OCI-M2 (cell line): ENCODE measurements around the gene RFFL.
"Not testable (repeated sequence)": the region's sequence is repeated elsewhere in the genome, so short reads cannot be mapped to it uniquely, and the experiment has no call there.

Source experiments
- DNase-seq: peaks from one replicate; lab custom pipeline; 2025; ENCODE audit not compliant: unreplicated experiment; lab: John Stamatoyannopoulos, UW

Gene RFFL

DNA sequence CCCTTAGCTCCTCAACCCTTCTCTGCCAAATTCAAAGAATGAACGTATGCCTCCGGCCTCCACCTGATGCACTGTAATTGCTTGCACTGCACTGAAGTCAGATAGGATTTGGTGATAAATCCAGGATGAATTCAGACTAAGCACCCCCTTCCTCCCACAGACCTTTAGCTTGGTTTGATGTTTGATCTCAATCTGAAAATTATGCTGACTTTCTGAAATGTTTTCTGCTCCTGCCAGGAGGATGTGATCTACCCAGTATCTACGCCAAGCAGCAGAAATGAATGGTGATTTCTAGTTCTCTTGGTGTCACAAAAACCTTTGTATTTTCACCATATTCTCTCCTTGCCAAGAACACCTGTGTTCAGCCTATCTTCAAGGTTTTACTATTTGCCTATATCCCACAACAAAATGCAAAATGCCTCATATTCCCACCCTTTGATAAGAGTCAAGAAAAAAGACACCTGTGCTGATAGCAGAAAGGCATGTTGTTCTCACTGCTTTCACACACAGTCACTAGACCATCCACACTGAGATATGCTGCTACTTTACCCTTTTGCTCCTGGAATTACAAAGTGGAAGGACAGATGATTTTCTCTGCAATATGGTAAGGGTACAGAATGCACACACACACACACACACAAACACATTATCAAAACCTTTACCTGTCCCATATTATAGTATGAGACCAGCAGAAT lies 14.7 kb downstream of the RFFL start:
- no peak for DNase-seq

DNA sequence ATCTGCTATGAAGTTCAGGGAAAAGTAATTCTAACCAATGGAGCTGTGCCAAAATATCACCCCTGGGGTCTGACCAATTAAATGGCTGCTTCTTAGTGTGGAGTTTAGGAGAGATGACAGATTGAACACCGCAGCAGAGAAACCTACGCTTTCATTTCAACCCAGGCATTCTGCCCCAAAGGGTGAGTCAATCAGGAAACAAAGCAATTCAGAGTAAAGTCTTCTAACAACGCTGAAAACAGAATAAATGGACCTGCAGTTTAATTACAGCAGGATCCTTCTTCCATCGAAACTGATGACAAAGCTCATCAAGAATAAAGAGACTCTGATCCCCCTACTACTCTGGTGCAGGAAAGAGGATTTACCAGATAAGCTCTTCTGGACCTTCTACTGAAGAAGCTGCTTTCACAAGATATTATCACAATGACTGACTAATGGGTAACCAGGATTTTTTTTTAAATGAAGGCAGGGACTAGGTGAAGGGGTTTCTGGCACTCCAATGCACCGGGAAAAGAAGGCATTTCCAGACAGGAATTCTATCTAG lies 16.7 kb downstream of the RFFL start:
- no peak for DNase-seq

DNA sequence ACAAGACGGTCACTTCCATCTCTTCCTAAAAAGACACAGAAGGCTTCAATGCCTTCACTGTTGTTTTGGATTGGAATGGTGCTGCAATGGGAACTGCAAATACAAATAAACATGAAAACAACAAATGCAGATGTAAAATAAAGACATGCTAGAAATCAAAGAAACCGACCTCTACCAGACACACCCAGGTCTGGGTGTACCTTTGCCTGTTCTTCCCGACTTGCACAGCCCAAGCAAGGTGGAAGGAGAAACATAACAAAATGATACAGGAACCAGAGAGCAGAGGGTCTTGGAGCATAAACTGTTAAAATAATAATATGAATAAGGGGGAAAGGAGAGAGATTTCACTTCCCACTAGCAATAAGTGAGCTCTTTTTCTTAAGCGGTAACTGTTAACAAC lies 17.3 kb downstream of the RFFL start:
- no peak for DNase-seq

DNA sequence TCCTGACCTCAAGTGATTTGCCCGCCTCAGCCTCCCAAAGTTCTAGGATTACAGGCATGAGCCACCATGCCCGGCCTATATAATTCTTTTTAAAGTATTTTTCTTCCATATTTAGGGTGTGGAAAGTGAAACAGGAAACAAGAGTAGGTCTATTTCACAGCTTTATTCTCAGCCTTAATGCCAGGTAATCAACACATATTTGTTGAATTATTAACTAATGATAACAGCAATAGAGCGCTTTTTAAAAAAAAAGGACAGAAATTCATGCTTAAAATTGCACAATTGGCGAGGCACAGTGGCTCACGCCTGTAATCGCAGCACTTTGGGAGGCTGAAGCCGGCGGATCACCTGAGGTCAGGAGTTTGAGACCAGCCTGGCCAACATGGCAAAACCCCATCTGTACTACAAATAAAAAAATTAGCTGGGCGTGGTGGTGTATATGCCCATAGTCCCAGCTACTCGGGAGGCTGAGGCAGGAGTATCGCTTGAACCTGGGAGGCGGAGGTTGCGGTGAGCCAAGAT lies 18.0 kb downstream of the RFFL start:
- DNase-seq: not testable (repeated sequence)

DNA sequence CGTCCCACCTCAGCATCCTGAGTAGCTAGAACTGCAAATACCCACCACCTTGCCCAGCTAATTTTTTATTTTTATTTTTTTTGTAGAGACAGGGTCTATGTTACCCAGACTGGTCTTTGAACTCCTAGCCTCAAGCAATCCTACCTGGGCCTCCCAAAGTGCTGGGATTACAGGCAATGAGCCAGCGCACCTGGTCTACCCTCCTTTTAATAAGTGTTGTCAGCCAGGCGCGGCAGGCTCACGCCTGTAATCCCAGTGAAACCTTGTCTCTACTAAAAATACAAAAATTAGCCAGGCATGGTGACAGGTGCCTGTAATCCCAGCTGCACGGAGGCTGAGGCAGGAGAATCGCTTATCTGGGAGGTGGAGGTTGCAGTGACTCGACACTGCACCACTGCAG lies 19.3 kb downstream of the RFFL start:
- no peak for DNase-seq

DNA sequence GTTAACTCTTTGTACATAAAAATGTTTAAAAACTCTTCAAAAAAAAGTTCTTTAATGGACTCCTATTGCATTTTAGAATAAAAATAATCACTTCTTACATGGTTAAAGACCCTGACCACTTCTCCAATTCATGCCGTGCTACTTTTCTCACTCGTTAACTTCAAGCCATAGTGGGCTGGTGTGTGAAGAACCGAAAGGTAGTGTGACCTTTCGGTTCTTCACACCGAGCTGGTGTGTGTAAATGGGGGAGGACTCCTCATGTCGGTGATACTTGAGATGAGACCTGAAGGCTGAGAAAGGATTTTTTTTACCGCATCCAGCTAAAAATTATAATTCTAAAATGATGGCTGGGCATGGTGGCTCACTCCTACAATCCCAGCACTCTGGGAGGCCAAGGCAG lies 22.1 kb downstream of the RFFL start:
- no peak for DNase-seq

DNA sequence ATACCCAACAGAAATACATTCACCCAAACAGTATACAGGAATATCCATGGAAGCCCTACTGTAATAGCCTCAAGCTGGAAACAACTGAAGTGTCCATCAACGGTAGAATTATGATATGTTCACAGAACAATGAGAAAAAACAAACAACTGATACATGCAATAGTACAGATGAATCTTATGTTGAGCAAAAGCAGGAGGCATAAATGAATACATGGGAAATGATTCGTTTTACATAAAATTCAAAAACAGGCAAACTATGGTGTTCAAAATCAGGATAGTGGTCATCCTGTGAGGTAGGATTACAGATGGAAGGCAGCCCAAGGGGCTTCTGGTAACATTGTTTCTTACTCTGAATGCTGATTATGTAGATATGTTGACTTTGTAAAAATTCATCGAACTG lies 25.1 kb downstream of the RFFL start:
- no peak for DNase-seq

DNA sequence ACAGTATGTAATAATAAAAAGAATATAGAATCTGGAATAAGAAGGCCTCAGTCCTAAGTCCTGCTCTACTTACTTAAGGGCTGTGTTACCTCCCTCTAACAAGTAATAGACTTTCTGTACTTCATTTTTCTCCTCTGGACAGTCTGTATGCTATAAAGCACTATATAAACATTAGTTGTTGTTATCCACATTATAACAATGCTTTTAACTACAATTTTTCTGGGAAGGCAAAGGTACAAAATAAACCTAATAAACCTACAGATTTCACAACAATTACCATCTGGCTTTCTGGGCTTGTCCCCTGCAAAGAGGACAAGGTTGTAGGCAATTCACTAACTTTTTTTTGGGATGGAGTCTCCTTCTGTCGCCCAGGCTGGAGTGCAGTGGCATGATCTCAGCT lies 32.7 kb downstream of the RFFL start:
- DNase-seq: no peak

DNA sequence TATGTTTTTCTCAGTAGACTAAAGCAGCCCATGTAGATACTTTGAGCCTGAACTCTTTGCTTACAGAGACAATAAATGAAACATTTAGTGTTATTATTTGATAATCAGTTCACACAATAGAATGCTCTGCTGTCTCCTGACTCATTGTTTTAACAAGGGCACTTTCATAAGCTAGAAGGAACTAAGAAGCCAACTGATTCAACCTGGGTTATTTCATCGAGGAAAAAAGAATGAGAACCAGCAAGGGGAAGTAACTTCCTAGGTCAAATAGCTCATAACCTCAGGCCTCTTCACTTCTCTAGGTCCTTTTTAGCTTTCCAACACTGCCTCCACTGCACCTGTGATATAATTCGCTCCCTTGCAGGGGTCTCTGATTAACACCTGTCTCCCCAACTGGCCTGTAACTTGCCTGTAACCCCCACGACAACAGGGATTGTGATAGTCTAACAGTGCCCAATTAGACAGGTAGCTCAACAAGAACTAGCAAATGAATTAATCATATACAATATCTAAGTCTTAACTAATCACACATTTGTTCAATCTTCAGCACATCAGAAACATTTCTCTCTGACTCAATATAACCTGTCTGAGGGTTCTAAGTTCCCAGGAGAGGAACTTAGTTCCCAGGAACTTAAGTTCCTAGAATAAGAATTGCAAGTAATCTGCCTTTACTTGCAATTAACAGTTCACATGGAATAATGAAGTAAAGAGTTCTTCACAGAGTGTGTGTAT lies 34.8 kb downstream of the RFFL start:
- no peak for DNase-seq

DNA sequence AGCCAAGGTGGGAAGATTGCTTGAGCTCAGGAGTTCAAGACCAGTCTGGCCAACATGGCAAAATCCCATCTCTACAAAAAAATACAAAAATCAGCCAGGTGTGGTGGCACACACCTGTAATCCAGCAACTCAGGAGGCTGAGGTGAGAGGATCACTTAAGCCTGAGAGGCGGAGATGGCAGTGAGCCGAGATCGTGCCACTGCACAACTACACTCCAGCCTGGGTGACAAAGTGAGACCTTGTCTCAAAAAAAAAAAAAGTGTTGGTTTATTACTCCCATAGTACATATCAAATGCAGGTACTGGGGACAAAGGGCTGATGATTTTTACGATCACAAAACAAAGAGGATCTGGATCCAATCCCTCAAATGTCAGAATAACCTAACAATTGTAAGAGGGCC lies 35.4 kb downstream of the RFFL start:
- not testable (repeated sequence) for DNase-seq

DNA sequence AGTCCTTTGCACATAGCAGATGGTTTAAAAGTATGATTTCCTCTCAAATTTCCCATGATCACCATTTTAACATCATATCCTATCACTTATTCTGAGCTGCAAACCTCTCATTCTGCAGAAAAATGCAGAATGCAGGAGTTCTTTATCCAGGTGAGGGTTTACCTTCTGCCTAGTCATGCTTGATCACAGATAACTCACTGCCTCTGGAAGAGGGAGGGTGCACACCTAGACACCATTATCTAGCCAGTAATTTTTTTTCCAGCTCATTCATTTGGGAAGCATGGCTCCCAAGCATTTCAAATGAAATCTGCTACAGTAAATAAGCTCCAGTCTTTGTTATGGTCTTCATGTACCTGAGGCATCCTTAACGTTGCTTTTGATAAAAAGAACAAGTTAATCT lies 38.0 kb downstream of the RFFL start:
- DNase-seq: no peak

DNA sequence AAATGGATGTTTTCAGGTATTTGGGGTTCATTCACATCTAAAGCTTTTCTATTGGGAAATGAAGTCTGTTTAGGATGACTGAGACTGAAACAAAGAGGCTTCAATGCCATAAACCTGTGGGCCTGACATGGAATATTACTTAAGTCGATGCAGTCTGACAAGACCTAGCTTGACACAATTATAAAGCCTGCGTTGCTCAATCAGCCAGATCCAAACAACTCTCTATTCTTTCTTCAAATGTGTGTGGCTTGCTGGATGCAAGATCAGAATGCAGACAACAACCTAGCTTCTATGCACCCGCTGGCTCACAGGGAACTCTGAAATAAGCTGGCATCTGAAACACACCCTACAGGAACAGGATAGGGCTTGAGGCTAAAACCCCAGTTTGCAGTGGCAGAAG lies 40.0 kb downstream of the RFFL start:
- DNase-seq: no peak

DNA sequence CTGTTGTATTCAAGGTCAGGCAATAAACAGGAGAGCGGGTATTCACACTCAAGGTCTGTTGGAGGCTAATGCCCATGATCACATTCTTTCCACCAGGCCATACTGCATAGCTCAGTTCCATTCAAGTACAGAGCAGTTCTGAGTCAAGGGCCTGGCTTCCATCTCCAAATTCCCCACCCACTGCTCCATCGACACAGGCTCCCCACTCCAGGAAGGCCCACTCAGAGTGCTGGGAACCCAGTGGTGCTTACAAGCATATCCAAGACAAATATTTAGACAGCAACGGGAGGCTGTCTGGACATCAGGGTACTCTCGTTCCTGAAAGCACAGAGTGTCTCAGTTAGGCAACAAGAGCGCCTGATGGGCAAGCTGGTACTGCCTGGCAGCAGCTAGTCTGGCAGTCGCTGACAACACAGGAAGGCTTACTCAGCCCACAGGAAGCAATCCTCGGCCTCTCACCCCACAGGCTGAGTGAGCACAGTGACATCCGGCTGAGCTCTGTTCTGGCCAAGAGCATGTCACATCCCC lies 40.9 kb downstream of the RFFL start:
- DNase-seq: no peak

DNA sequence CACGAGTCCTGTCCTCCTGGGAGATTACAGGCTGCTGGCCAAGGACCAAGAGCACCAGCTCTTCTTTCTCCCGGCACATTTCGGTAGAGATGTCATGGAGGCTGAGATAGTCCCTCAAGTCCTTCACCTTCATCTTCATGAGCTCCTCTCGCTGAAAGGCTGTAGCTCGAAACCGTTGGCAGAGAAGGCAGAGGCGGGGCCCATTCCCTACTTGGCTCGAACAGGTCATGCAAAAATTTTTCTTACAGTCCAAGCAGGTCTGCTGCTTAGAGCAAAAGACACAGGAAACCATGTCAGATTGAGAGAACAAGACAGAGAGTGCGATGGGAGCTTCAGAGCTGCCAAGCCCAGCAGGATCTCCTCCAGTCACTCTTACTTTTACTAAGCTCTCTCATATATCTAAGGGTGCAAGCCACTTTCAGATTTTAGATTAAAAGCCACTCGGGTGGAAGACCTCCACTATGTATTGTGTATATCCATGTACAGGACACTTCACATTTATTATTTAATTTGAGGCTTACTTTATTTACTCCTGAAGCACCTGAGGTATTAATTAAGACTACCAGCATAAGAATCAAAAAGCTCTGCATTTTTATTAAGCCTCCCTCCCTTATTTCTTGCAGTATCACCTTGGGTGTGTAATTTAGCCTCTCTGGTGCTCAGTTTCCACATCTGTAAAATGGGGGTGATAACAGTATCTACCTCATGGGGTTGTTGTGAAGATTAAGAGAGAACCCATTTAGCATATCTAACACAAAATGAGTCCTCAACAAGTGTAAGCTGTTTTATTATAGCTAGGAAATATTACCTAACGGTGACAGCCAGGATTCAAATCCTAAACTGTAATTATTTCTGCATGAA lies 41.8 kb downstream of the RFFL start:
- no peak for DNase-seq

DNA sequence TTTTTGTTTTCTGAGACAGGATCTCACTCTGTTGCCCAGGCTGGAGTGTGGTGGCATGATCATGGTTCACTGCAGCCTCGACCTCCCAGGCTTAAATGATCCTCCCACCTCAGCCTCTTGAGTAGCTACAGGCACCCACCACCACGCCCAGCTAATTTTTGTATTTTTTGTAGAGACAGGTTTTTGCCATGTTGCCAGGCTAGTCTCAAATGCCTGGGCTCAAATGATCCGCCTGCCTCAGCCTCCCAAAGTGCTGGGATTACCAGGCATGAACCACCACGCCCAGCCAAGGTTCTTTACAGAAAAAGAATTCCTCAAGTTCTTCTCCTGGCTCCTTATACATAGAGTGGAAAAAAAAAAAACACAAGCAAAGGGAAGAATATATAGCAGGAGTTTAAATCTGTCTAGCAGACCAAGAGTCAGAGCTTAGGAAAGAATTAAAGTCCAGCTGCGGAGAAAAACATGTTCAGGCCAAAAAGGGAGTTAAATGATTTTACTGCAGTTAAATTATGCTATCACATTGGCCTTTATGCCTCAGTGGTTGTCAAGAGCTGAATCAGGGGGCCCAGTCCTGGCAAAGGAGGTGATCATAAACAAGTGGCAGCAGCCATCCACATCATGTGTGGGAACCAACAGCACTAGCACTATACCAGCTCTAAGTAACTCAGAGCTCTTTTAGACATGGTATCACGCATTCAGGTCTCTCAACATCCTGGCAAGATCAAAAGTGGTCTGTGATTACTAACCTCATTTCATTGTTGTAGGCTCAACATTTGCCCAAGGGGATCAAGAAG lies 43.9 kb downstream of the RFFL start:
- DNase-seq: no peak

DNA sequence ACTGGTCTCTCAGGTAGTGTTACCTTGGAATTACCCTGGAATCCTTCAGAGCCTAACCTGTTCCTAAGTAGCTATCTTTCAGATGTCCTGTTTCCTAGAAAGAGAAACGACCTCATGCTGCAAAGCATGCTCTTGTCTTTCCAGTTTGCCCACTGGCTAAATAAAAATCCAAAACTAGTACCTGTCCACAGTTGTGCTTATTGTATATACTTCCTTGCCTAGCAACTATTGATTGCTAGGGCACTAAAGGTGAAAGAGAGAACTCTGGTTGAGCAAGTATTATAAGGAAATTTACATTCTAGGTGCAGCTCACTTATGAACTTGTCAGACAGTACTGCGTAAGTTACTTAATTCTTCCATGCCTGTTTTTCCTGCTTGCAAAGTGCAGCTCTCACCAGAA lies 44.7 kb downstream of the RFFL start:
- DNase-seq: no peak

DNA sequence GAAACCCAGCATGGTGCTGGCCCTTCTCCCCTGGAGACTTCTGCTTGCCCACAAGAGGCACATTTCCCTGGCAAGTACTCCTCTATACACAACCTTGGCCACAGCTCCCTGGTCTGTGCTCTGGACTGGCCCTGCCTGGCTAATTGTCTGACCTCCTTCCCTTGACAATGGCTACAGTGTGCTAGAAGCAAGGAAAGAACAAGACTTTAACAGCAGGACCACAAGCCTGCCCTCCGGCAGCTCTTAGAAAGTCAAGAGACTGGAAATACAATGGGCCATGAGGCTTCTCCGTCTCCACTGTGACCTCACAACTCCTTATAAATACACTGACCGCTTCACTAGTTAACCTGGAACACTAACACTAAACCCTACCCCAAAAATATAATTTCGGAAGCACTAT lies 46.5 kb downstream of the RFFL start:
- no peak for DNase-seq

DNA sequence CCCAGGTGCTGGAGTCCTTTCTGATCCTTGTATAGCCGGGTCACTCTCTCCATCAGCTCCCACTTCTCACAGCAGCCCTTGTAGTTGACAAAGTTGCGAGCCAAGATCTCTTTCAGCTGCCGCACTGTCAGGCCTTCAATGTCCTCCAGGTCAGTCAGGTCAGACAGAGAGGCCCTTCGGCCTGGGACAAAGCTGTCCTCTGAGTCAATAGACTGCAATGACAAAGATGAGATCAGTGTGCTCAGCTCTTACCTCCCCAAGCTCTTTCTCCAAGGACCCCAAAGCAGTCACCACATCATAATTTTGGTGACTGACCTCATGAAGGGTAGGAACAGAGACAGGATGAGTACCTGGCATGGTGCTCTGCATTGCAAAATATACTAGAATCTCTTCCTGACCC lies 47.1 kb downstream of the RFFL start:
- DNase-seq: no peak

DNA sequence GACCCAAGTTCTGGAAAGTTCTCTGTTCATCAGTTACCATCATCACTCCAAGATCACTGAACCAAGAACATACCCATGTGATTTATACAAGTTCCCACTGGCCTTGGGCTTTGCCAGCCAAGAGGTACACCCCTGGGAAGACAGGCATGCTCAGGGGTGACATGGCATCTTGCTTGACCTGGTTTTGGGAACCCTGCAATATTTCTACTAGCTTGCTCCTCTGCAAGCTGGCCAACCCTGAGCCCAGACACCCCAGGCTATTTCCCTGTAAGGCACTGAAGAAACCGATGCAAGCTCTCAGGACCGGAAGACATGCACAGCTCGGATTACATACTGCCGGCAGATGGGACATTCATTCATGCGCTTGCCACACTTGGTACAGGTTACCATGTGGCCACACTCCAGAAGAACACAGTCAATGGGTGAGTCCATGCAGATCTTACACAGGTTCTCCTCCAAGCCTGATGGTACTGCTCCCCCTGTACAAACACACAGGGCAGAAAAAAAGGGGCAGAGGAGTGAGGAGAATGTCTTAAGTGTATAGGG lies 51.8 kb downstream of the RFFL start:
- no peak for DNase-seq

DNA sequence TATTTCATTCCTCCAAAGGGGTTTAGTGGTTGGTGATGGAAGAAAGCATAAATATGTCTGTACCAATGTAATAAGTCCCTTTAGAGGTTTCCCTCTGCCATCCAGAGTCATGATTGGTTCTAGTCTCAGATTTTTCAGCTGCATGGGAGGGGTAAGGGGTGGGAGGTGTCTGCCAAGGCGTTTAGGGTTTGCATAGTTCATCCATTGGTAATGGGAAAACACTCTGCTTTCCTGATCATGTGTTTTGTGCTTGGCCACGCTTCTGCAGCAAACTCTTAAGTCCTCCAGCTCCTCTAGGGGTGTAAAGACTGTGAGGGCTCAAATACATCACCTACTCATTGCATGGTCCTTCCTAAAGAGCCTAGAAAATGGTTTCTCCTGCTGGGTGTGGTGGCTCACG lies 53.4 kb downstream of the RFFL start:
- DNase-seq: no peak
